Peyer's patch (tissue), 4 donors: Measurements from ENCODE around the gene CYP19A1.

Experiments
- CTCF ChIP-seq, 6 experiments: fragments of 450-650 bp in 4 of 6; fragments of 200-600 bp in 2 of 6; sonication (generic) in 1 of 6; IDR thresholded peaks; one replicate each; pipeline ENCODE4 v1.5.1; 2017 to 2019; ENCODE audit warnings: antibody characterized with exemption in 6 of 6, mild to moderate bottlenecking in 3 of 6, moderate library complexity in 1 of 6
- POLR2A ChIP-seq, 2 donors: fragments of 450-650 bp; IDR thresholded peaks; one replicate each; pipeline ENCODE4 v1.5.1; 2017; ENCODE audit warnings: antibody characterized with exemption in 2 of 2, mild to moderate bottlenecking in 2 of 2, moderate library complexity in 2 of 2

DNA sequence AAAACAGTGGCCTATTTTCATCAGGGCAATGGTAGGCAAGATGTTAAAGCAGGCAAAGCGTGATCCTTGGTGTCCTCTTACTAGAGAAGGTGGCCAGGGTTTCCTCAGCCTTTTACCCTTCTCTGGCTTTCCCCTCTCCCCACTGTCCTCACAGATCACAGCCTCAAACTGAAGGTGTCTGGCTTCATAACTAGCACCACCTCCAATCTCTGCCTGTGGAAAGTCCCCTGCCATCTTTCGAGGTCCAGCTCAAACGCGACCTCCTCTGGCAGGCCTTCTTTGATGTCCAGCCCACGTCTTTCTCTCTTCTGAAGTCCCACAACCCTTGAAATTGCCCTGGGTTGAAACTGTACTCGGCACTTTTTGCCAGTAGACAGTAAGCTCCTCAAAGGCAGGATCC lies 35.9 kb downstream of the CYP19A1 start:
- TF ChIP-seq CTCF (IDR thresholded peaks at IDR 0.05) (no peak), POLR2A (IDR thresholded peaks at IDR 0.05) (no peak)
